Hindlimb muscle (tissue), 1 donor: Measurements from ENCODE around the gene LCE1C. TPM values are rescaled to one million over a fixed set of nuclear protein-coding genes. Genes with fewer than 3 reads are reported as not detected.

Experiments used
- DNase-seq: peaks from one replicate; pipeline ENCODE4 v3.0.0-alpha.2; 2013
- polyA plus RNA-seq: library from polyadenylated mRNA; unstranded; fragments of 120-200 nt; gene quantifications from one replicate; pipeline ENCODE4 v1.2.1, GENCODE V29; 2013; ENCODE audit not compliant: insufficient read length

Gene LCE1C, protein sequence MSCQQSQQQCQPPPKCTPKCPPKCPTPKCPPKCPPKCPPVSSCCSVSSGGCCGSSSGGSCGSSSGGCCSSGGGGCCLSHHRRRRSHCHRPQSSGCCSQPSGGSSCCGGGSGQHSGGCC
- not detected for polyA plus RNA-seq

DNA sequence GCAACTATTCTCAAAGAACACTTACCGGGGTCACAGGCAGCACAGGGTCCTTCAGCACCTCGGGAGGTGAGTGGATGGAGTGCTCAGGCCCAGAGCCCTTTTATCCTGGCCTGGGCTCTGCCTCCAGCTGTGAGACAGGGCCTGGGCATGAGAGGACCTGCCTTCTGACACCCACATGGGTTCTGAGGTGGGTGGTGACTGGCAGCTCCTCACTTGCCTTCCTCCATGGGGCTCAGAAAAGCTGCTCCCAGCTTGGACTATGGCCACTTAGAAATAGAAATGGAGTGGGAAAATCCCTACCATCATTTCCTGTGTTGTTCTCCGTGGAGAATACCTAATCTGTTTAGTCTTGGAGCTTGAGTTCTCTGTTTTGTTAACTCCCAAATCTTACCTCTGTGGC is at the start of gene LCE1C:
LCE1C (minus strand) TSS at position 76 of the 400 bp plus-strand sequence. CDS start 1,173 bp downstream, outside the sequence.
- no peak for DNase-seq

DNA sequence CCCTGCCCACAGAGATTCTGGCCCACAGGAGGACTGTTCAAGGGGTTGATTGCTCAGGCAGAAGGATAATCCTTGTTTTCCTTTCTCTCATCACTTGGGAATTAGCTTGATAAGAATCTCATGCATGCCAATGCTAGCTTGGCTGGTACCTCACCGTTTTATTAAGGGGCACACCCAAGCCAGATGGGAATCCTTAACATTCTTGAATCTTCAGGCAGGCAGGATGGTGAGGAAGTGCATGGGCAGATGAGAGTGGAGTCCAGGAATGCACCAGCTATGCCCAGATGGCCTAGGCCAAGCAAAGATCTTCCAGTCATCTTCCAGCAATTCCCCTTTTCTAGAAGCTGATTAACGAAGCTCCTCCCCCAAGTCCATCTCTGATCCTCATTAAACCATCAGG is 49.2 kb upstream of the LCE1C start:
- no peak for DNase-seq

DNA sequence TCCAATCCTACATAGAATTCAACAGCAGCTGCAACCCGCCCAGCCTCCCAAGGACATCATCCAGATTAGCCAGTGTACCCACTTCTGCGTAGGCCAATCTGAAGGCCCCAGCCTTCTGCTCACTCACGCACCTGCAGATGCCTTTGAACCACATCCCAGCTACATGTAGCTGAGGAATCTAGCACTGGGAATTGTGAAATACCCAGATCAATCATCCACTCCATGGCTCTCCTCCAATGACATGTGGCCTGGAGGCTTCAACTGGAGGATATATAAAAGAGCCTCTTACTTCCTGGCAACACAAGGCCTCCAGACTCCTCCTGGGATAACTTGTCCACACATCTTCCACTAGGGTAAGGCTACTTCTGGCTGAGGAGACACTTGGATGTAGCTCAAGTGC is 36.1 kb upstream of the LCE1C start, which contains the start of gene LCE6A:
LCE6A (plus strand) TSS at position 301 of the 400 bp plus-strand sequence. CDS start 665 bp downstream, outside the sequence.
- no peak for DNase-seq

DNA sequence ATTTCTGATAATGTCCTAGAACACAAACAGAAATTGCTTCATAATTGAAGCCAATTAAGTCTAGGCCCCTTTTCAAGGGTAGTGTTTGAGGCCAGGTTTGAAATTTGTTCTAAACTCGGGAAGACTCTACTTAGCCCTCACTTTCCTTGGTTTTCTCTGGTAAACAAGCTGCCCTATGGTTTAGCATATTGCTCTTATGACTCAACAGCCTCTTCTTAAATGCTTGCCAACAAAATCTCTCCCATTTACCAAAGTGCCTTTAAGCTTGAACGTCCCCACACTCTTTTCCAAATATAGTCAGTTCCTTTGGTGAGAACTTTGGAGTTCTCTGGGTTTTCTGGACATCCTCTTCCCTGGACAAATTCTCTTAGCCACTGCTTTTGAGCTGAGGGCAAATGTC is 30.4 kb upstream of the LCE1C start:
- no peak for DNase-seq

DNA sequence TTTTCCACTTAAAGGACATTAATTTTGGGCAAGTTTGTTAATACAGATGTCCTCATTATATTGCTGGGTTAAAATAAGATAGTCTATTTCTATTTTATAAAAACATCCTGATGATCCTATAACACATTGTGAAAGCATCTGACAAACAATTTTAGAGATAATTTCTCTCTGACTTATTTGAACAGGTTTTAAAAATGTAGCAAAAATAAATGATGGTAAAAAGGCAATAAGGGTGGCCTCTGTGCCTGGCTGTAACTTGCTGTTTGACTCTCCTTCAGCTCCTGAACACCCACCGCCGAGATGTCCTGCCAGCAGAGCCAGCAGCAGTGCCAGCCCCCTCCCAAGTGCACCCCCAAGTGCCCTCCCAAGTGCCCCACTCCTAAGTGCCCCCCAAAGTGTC is 20.7 kb upstream of the LCE1C start, which contains the start of gene LCE1A:
LCE1A (plus strand) TSS at position 301 of the 400 bp plus-strand sequence; CDS start at position 301, 0 bp downstream.
- no peak for DNase-seq

DNA sequence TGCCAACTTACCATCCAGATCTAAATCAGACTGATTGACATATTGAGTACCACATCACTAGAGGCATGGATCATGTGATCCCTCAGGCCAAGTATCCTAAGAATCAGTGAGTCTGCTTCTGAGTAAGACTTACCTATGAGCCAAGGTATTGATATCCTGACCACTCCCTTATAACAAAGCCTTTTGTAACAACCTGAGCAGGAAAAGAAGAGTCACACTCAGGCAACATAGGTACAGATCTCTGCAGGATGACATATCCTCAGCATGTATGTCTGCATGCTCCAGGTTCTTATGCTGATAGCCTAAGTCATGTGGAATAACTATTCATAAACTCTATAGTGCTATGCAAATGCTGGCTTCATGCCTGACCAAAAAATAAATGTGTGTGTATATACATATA is 18.5 kb upstream of the LCE1C start:
- DNase-seq: no peak

DNA sequence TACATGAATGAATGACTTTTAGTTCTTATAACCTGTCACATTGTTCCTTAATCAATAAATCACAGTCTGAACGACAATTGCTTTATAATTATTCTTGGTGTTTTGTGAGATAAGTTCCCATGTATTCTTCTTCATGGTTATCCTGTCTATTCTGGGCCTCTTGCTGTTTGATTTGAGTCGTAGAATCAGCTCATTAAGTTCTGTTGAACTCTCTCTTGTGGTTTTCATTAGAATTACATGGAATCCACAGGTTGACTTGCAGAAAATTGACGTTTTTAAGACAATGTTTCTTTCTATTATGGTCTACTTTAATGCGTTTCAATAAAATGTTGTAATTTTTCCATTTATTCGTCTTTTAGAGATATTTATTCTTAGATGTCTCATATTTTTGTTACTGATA is 16.8 kb upstream of the LCE1C start:
- DNase-seq: no peak

DNA sequence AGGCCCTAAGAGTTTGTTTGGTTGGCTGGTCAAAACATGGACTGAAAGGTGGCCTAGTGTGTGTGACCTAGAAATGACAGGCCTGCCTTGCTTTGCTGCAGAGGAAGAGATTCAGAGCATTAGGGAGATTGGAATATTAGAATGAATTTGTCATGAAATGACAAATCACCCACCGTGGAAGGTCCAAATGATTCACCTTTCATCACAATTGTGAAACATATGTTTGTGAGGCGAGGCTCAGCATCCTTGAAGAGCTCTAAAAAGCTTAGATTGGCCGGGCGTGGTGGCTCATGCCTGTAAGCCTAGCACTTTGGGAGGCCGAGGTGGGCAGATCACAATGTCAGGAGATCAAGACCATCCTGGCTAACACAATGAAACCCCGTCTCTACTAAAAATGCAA is 10.9 kb upstream of the LCE1C start:
- DNase-seq: no peak

DNA sequence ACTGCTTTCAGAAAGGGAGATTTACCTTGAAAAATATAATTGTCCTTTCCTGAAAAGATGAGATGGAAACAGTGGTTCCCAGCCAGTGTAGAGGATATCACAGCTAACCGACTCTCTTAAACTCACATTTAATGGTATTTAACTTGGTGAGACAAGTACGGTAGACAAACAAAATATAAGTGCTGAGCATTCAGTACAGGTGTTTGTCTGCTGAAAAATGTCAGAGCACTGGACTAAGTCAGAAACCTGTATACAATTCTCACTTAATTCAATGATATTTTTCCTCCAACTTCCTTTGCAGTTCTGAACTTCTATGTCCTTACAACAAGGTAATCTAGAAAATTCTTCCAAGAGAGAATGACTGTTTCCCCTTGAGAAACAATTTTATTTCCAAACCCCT is 5.2 kb upstream of the LCE1C start, which contains the start of gene LCE1B:
LCE1B (plus strand) TSS at position 301 of the 400 bp plus-strand sequence. CDS start 476 bp downstream, outside the sequence.
- no peak for DNase-seq

DNA sequence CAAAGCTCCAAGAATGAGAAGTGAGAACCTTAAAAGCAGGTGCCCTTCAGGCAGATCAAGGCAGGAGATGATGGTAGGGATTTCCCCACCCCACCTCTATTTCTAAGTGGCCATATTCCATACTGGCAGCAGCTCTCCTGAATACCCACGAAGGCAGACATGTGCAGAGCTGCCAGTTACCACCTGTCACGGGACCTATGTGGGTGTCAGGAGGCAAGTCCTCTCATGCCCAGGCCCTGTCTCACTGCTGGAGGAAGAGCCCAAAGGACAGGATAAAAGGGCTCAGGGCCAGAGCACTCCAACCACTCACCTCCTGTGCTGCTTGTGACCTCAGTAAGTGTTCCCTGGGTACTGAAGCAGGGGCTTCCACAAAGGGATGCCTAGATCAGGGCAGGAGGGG is 4.6 kb upstream of the LCE1C start:
- no peak for DNase-seq

DNA sequence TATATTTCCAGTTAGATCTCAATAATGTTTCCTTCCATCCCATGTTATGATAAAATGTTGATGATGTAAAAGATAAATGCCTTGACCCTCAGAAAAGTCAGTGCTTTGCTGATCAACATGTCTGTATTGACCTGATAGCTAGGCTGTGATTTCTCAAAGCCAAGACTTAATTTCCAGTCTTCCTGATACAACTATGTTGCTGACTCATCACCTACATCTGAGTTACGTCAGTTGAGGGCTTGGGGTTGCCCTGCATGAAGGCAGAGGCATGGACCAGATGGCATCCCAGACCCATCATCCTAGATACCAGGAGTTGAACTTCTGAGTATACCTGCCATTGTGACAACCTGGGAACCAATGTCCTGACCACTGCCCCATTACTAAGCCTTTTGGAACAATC is 5.1 kb downstream of the LCE1C start:
- DNase-seq: no peak

DNA sequence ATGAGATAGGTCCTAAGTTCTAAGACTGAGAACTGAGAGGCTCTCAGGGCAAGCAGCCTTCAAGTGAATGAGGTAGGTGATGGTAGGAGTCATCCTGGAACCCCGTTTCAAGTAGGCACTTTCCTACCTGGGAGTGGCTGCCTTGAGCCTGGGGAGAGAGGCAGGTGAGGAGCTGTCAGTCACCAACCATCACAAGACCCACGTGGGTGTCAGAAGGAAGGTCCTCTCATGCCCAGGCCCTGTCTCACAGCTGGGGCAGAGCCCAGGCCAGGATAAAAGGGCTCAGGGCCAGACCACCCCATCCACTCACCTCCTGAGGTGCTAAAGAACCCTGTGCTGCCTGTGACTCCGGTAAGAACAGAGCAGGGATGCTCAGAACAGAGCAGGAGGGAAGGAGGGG is 10.0 kb downstream of the LCE1C start, which contains the start of gene LCE1D:
LCE1D (plus strand) TSS at position 301 of the 400 bp plus-strand sequence. CDS start 1,074 bp downstream, outside the sequence.
- no peak for DNase-seq

DNA sequence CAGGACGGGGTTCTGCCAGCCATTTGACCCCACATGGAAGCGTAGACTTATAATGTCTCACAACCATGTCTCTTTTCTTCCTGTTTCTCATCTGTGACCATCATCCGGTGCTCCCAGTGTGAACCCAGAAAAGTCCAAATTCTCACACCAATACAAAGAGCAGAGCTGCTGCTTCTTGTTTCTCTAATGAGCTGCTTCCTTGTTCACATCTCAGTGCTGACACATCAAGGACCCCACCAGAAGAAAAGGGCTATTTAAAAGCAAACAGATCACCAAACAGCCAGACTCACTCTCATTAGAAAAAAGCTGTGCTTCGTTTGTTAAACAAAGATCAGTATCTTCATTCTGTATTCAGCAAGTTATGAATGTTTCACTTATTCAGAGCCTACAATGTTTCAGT is 10.8 kb downstream of the LCE1C start:
- no peak for DNase-seq

DNA sequence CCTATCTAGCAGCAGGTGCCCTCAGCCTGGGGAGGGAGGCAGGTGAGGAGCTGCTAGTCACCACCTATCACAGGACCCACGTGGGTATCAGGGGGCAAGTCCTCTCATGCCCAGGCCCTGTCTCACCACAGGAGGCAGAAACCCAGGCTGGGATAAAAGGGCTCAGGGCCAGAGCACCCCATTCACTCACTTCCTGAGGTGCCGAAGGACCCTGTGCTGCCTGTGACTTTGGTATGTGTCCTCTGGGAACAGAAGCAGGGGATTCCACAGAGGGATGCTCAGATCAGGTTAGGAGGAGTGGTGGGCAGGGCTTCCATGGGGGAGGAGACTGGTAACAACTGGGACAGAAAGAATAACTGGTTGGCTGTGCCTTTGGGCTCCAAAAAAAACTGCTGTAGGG is 20.4 kb downstream of the LCE1C start, which contains the start of gene LCE1E:
LCE1E (plus strand) TSS at position 181 of the 400 bp plus-strand sequence. CDS start 1,043 bp downstream, outside the sequence.
- DNase-seq: no peak

DNA sequence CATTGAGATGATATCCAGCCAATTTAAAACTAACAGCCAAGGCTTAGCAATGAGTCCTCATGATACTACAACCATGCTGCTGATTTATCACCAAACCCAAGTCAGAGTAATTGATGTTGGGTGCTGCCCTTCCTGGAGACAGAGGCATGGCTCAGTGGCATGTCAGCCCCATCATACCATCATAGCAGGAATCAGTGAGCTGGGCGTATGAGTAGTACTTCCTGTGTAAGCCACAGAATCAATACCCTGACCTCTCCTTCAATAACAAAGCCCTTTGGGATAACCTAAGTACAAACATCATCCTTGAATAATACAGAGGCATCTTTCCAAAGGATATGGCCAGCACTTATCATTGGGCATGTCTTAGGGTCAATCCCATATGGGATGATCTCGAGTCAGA is 23.4 kb downstream of the LCE1C start:
- no peak for DNase-seq

DNA sequence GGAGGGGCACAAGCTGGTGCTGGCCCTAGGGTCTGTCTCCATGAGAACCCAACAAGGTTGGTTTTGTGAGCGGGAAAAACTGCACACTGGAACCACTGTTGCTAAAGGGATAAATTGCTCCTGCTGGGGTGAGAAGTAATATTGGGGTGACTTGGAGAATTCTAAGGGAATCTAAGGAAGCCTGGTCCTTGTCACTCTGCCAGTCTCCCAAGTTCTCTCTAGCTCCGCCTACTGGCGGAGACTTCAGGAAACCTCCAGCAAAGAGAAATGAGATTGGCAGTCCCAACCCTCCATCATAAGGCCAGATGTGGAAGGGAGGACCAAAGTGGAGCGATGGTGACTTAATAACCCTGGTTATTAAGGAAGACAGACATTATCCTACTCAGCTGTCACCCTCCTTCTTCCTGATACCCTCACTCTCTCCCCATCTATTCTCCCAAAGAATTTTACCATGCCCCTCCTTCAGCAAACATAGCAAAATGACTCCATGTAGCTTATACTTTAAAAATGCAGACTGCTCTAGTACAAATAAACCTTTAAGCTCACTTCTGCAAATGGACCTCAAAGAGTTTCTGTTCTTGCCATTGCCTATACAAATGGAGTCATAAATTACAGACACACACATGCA is 28.8 kb downstream of the LCE1C start:
- no peak for DNase-seq

DNA sequence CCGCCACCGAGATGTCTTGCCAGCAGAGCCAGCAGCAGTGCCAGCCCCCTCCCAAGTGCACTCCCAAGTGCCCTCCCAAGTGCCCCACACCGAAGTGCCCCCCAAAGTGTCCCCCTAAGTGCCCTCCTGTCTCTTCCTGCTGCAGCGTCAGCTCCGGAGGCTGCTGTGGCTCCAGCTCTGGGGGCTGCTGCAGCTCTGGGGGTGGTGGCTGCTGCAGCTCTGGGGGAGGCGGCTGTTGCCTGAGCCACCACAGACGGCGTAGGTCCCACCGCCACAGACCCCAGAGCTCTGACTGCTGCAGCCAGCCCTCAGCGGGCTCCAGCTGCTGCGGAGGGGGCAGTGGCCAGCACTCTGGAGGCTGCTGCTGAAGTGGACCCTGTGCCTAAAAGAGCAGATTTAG is 30.1 kb downstream of the LCE1C start:
- no peak for DNase-seq

DNA sequence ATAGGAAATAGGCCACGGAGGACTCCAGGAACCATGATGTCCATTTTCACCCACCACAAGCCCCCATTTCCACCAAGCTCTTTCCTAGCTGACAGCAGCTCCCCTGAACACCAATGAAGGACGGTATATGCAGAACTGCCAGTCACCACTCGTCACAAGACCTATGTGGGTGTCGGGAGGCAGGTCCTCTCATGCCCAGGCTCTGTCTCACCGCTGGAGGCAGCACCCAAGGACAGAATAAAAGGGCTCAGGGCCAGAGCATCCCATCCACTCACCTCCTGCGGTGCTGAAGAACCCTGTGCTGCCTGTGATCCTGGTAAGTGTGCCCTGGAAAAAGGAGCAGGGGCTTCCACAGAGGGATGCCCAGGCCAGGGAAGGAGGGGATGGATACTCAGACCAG is 31.6 kb downstream of the LCE1C start, which contains the start of gene LCE1F:
LCE1F (plus strand) TSS at position 266 of the 400 bp plus-strand sequence. CDS start 1,232 bp downstream, outside the sequence.
- DNase-seq: no peak

DNA sequence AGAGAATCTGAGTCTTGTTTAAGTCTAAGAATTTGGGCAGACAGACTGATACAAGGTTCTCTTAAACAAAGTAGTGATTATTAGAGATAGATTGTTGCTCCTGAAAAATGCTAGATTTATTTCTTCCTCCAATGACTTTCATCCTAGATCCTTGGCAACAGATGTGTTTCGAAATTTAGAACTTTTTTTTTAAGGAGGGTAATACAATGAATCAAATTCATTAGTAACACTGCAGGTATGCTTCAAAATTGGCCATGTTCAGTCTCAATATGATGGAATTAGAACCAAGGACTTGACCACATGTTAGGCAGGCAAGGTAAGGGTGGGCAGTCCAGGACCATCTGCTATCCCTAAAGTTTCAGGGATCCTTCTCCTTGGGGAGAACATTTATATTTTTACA is 36.0 kb downstream of the LCE1C start:
- DNase-seq: no peak

DNA sequence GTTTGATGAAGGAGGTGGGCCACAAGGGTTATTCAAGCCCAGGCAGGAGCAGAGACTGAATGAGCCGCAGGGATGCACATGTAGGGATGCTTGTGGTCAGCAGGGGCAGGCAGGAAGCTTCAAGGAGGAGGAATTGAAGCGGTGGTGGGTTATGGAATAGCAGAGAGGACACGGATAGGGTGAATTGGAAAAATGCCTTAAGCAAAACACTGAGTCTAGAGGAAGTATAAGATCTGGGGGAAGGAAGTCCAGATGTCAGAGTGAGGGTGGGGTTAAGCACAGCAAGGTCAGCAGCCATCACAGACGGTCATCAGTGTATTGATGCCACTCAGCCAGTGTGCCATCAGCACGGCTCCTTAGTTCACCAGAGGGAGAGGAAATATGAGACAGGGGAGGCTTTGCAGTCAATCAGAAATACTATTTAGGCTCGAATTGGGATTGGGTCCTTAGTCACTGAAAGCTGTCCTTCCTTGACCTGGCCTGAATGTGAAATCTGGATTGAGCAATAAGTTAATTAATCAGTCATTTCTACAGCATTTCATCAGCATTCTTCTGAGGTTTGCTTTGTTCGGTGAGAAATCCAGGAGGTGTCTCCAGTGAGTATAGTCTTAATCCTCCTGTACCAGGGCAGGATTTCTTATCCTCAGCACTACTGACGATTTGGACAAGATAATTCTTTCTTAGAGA is 37.5 kb downstream of the LCE1C start:
- no peak for DNase-seq

DNA sequence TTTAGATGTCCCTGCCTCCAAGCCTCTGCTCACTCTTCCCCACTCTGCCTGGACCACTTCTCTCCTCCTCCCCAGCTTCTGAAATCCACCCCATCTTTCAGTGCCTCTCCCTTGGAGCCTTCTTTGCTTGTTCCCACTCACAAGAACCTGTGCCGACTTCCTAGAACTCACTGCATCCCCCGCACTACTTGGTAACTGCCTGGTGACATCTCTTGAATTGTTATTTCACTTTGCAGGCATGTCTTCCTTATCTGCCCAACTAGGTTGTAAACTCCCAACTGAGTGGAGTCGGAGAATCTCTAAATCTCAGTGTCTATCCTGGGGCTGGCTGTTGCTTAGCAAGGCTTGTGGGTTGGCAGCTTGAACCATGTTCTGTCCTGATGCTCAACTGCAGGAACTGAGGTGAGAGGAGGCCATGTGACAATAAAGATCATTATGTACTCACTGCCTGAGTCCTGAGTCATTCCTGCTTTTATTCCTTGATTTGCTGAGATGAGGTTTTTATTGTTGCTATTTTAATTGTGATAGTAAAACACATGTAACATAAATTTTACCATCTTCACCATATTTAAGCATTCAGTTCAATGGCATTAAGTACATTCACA is 44.7 kb downstream of the LCE1C start:
- no peak for DNase-seq

DNA sequence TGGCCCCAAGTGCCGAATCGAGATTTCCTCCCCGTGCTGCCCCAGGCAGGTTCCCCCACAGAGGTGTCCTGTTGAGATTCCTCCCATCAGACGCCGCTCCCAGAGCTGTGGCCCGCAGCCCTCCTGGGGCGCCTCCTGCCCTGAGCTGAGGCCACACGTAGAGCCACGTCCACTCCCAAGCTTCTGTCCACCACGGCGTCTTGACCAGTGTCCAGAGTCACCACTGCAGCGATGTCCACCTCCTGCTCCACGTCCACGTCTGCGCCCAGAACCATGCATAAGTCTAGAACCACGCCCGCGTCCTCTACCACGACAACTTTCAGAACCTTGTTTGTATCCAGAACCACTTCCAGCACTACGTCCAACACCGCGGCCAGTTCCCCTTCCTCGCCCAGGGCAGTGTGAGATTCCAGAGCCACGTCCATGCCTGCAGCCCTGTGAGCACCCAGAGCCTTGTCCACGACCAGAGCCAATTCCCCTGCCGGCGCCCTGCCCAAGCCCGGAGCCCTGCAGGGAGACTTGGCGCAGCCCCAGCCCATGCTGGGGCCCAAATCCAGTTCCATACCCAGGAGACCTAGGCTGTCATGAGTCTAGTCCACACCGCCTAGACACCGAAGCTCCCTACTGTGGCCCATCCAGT is 45.8 kb downstream of the LCE1C start:
- DNase-seq: no peak
